ENCODE data around the gene HDHD3.
A peak's percentile ranks its signal among the peaks of the same experiment; 100 is the strongest.
"Not testable (repeated sequence)": the region's sequence is repeated elsewhere in the genome, so short reads cannot be mapped to it uniquely, and the experiment has no call there.

The HDHD3 gene

GRCh38 chr9:113376634-113377567, at the start of gene HDHD3:
Gene HDHD3, minus strand, starts transcription at chr9:113376986. Its CDS starts 2,632 bp downstream, at chr9:113374354.
- peak; percentile 67 for DNase-seq

GRCh38 chr9:113425072-113425471, 48.3 kb upstream of the HDHD3 start:
- no peak for DNase-seq

GRCh38 chr9:113421726-113422125, 44.9 kb upstream of the HDHD3 start:
- DNase-seq: no peak

- DNase-seq: no peak
These were observed 40.6 kb upstream of the HDHD3 start for GRCh38 chr9:113417370-113417769.

GRCh38 chr9:113416149-113416721, 39.4 kb upstream of the HDHD3 start:
- DNase-seq: no peak

GRCh38 chr9:113410207-113410864, 33.5 kb upstream of the HDHD3 start, which contains the start of the genes C9orf43 and POLE3:
Gene C9orf43, plus strand, starts transcription at chr9:113410747. Its CDS starts 2,747 bp downstream, at chr9:113413494.
Gene POLE3, minus strand, starts transcription at chr9:113410675. Its CDS starts 382 bp downstream, at chr9:113410293.
- DNase-seq: peak; percentile 91

GRCh38 chr9:113409883-113410206, 33.1 kb upstream of the HDHD3 start:
- DNase-seq: no peak

- no peak for DNase-seq
These were observed 32.7 kb upstream of the HDHD3 start for GRCh38 chr9:113409481-113409880.

GRCh38 chr9:113406873-113407511, 30.2 kb upstream of the HDHD3 start:
- peak; percentile 9 for DNase-seq

GRCh38 chr9:113406353-113406752, 29.6 kb upstream of the HDHD3 start:
- not testable (repeated sequence) for DNase-seq

GRCh38 chr9:113403646-113404045, 26.9 kb upstream of the HDHD3 start:
- DNase-seq: no peak

GRCh38 chr9:113401027-113401792, 24.4 kb upstream of the HDHD3 start, which contains the start of gene ALAD:
Gene ALAD, minus strand, starts transcription at chr9:113401284. Its CDS starts 7,725 bp downstream, at chr9:113393559.
- peak; percentile 90 for DNase-seq

- no peak for DNase-seq
These were observed 22.9 kb upstream of the HDHD3 start for GRCh38 chr9:113399646-113400200.

GRCh38 chr9:113398796-113399195, 22.0 kb upstream of the HDHD3 start:
- no peak for DNase-seq

- no peak for DNase-seq
These were observed 20.4 kb upstream of the HDHD3 start for GRCh38 chr9:113397203-113397631.

GRCh38 chr9:113395000-113395861, 18.4 kb upstream of the HDHD3 start:
- no peak for DNase-seq

GRCh38 chr9:113393281-113393680, 16.5 kb upstream of the HDHD3 start:
- no peak for DNase-seq

- DNase-seq: no peak
These were observed 15.1 kb upstream of the HDHD3 start for GRCh38 chr9:113391917-113392316.

GRCh38 chr9:113390192-113390960, 13.6 kb upstream of the HDHD3 start:
- DNase-seq: no peak

GRCh38 chr9:113389451-113389850, 12.7 kb upstream of the HDHD3 start:
- no peak for DNase-seq

Measured in NCI-H2029 treated with DMSO at 0.1 percent for 48 hours (cell line).